Measurements from ENCODE around the gene LRIT1.

- TF ChIP-seq EZH2 (IDR thresholded peaks at IDR 0.05; ENCODE audit: insufficient read depth, poor library complexity, severe bottlenecking) = no peak
- no peak for TF ChIP-seq EZH2phosphoT487 (IDR thresholded peaks at IDR 0.05; ENCODE audit: insufficient read depth, low read depth)
Observed at GRCh38 chr10:84234479-84234878, 6.9 kb downstream of the LRIT1 start.

Measured in GM23248 (cell line).